GM21390 (cell line): ENCODE measurements around the gene CDH12.
"Not testable (repeated sequence)": the region's sequence is repeated elsewhere in the genome, so short reads cannot be mapped to it uniquely, and the experiment has no call there.

Source experiments
- ATAC-seq: cut with Tn5 transposase; IDR thresholded peaks from one replicate; pipeline ENCODE4 v1.9.1; 2021; ENCODE audit not compliant: unreplicated experiment

Gene CDH12

GRCh38 chr5:22056601-22057000 lies 796.5 kb downstream of the CDH12 start:
- ATAC-seq: no peak

- no peak for ATAC-seq
Observed at GRCh38 chr5:22053195-22053594, 799.9 kb downstream of the CDH12 start.

GRCh38 chr5:22051881-22052280 lies 801.3 kb downstream of the CDH12 start:
- ATAC-seq: no peak

- no peak for ATAC-seq
Observed at GRCh38 chr5:22050931-22051330, 802.2 kb downstream of the CDH12 start.

- ATAC-seq: no peak
Observed at GRCh38 chr5:22044229-22044628, 808.9 kb downstream of the CDH12 start.

GRCh38 chr5:22036061-22036460 lies 817.1 kb downstream of the CDH12 start:
- ATAC-seq: no peak

- no peak for ATAC-seq
Observed at GRCh38 chr5:22033066-22033465, 820.1 kb downstream of the CDH12 start.

GRCh38 chr5:22023784-22024183 lies 829.4 kb downstream of the CDH12 start:
- ATAC-seq: no peak

GRCh38 chr5:22012893-22013292 lies 840.3 kb downstream of the CDH12 start:
- not testable (repeated sequence) for ATAC-seq

GRCh38 chr5:22010808-22011207 lies 842.3 kb downstream of the CDH12 start:
- not testable (repeated sequence) for ATAC-seq

GRCh38 chr5:22001097-22001496 lies 852.0 kb downstream of the CDH12 start:
- not testable (repeated sequence) for ATAC-seq

GRCh38 chr5:21985799-21986198 lies 867.3 kb downstream of the CDH12 start:
- ATAC-seq: not testable (repeated sequence)

- not testable (repeated sequence) for ATAC-seq
Observed at GRCh38 chr5:21951571-21951970, 901.6 kb downstream of the CDH12 start.

- no peak for ATAC-seq
Observed at GRCh38 chr5:21931116-21931515, 922.0 kb downstream of the CDH12 start.

GRCh38 chr5:21919414-21920022 lies 933.6 kb downstream of the CDH12 start:
- ATAC-seq: peak; percentile 91

GRCh38 chr5:21918451-21918850 lies 934.7 kb downstream of the CDH12 start:
- no peak for ATAC-seq

GRCh38 chr5:21910731-21911130 lies 942.4 kb downstream of the CDH12 start:
- no peak for ATAC-seq

GRCh38 chr5:21895766-21896350 lies 957.3 kb downstream of the CDH12 start:
- ATAC-seq: no peak

- ATAC-seq: no peak
Observed at GRCh38 chr5:21893161-21893560, 960.0 kb downstream of the CDH12 start.

- ATAC-seq: no peak
Observed at GRCh38 chr5:21889581-21889980, 963.6 kb downstream of the CDH12 start.

GRCh38 chr5:21882074-21882745 lies 970.9 kb downstream of the CDH12 start:
- no peak for ATAC-seq

- no peak for ATAC-seq
Observed at GRCh38 chr5:21880164-21880563, 973.0 kb downstream of the CDH12 start.
